Measurements from ENCODE around the gene PBX3.

PBX3 gene

DNA sequence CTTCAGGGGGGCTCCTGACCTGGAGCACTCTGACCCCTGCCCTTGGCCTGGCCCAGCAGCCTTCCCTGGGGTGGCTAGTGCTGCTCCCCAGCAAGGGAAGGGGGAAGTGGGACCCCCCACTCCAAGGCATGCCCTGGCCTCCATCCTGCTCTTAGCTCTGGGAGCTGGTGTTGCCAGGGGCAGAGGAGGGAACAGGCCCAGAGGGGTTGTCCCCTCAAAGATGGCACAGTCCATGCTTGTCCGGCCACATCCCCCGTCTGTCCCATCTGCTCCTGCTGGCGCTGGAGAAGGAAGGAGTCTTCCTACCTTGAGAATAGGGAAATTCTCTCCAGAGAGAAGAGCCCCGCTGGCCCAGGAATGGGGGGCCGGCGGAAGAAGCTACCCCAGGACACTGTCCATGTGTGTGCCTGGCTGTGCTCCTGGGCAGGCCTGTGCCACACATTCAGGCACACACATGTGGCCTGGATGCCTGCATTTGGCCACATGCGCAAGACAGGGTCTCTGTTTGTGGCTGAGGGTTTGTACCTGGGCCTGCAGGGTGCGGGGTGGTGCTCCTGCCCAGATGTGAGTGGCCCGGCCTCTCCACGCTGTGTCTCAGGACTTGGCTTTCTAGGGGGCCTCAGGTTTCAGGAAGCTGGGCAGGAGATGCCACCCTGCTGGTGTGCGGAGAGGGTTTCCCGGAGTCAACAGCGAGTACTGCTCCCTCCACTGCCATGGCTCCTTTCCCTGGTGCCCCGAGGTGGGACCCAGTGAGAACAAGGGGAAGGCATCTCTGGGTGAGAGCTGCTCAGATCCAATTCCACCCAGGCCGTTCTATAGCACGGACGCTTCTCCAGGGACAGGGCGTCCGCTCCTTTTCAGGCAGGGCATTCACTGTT, 247.1 kb downstream of the PBX3 start:
- H3K9me3 ChIP-seq (ENCODE audit: control insufficient read depth, low read length) = no peaks in the 10 kb centered on the region
- H3K36me3 ChIP-seq (ENCODE audit: control insufficient read depth, insufficient read depth, low read length) = no peaks in the 10 kb centered on the region
- no peak overlapping the region for H3K27ac ChIP-seq (ENCODE audit: low read depth, low read length, severe bottlenecking)
- no peaks in the 10 kb centered on the region for H3K4me1 ChIP-seq (ENCODE audit: control insufficient read depth, insufficient read depth, low read length, poor library complexity, severe bottlenecking)
- WGBS, 2 experiments (ENCODE audit: insufficient coverage in 2 of 2) = 96 to 97% methylated on average over 16 to 19 of the region's 19 CpGs
- H3K4me3 ChIP-seq (ENCODE audit: extremely low read depth, insufficient read depth, low read length, poor library complexity, severe bottlenecking) = no peak overlapping the region

DNA sequence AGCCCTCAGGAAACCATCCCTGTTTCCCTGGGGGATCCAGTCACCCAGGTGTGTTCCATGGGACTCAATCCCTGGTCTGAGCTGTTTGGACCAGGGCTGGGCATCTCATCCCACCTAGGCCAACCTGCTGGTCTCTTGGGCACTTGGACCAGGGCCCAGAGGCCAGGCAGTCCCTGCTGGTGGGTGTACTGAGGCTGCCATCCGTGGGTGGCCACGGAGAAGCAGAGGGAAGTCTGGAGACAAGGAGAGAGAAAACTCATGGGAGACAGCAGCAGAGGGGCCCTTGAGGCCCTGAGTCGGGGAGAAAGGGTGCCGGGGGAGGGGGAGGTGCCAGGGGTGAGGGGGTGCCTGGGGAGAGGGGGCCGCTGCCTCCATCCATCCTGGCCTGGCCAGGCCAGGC, 247.8 kb downstream of the PBX3 start:
- Histone ChIP-seq H3K27ac (ENCODE audit: low read depth, low read length, severe bottlenecking) (no peak overlapping the region), H3K4me3 (ENCODE audit: extremely low read depth, insufficient read depth, low read length, poor library complexity, severe bottlenecking) (no peak overlapping the region), H3K9me3 (ENCODE audit: control insufficient read depth, low read length) (no peaks in the 10 kb centered on the region), H3K36me3 (ENCODE audit: control insufficient read depth, insufficient read depth, low read length) (no peaks in the 10 kb centered on the region), H3K4me1 (ENCODE audit: control insufficient read depth, insufficient read depth, low read length, poor library complexity, severe bottlenecking) (no peaks in the 10 kb centered on the region)
- WGBS, 2 experiments (ENCODE audit: insufficient coverage in 2 of 2) = 100% methylated on average over 3 of the region's 5 CpGs

DNA sequence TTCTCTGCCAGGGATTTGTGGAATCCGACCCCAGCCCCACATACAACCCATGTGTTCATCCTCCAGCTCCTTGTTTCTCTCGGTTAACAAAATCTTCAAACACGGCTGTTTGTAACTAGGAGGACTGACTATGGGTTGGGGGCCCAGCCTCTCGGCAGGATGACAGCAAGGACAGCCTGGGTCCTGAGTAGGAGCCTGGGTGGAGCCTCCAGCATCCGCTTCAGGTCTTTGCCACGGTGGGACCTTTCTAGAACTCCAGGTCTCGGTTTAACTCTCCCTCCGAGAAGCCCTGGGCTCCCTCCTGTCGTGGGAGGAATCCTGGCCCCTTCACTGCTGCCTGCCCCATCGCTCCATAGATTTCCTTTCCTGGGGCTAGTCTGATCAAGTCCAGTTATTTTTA, 248.5 kb downstream of the PBX3 start:
- no peaks in the 10 kb centered on the region for H3K4me1 ChIP-seq (ENCODE audit: control insufficient read depth, insufficient read depth, low read length, poor library complexity, severe bottlenecking)
- H3K9me3 ChIP-seq (ENCODE audit: control insufficient read depth, low read length) = no peaks in the 10 kb centered on the region
- no peak overlapping the region for H3K27ac ChIP-seq (ENCODE audit: low read depth, low read length, severe bottlenecking)
- H3K36me3 ChIP-seq (ENCODE audit: control insufficient read depth, insufficient read depth, low read length) = no peaks in the 10 kb centered on the region
- H3K4me3 ChIP-seq (ENCODE audit: extremely low read depth, insufficient read depth, low read length, poor library complexity, severe bottlenecking) = no peak overlapping the region
- WGBS, 2 experiments (ENCODE audit: insufficient coverage in 2 of 2) = 90 to 93% methylated on average over 9 to 10 of the region's 10 CpGs

DNA sequence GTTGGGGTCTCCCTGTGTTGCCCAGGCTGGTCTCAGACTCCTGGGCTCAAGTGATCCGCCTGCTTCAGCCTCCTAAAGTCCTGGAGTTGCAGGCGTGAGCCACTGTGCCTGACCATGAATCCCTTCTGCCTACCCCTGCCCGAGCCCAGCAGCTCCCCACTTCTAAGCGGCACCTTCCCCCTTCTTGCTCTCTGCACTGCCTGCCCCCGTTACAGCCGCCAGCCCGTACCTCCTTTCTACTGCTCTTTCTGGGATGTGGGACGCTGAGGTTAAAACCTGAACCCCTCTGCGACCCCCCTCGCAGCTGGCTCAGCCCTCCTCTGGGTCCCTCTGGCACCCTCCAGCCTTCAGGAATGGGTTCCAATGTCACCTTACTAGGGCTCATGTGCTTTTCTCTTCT, 249.6 kb downstream of the PBX3 start:
- H3K9me3 ChIP-seq (ENCODE audit: control insufficient read depth, low read length) = no peaks in the 10 kb centered on the region
- no peaks in the 10 kb centered on the region for H3K4me1 ChIP-seq (ENCODE audit: control insufficient read depth, insufficient read depth, low read length, poor library complexity, severe bottlenecking)
- H3K4me3 ChIP-seq (ENCODE audit: extremely low read depth, insufficient read depth, low read length, poor library complexity, severe bottlenecking) = no peak overlapping the region
- WGBS, 2 experiments (ENCODE audit: insufficient coverage in 2 of 2) = 88 to 93% methylated on average over 8 to 10 of the region's 10 CpGs
- H3K36me3 ChIP-seq (ENCODE audit: control insufficient read depth, insufficient read depth, low read length) = no peaks in the 10 kb centered on the region
- H3K27ac ChIP-seq (ENCODE audit: low read depth, low read length, severe bottlenecking) = no peak overlapping the region

DNA sequence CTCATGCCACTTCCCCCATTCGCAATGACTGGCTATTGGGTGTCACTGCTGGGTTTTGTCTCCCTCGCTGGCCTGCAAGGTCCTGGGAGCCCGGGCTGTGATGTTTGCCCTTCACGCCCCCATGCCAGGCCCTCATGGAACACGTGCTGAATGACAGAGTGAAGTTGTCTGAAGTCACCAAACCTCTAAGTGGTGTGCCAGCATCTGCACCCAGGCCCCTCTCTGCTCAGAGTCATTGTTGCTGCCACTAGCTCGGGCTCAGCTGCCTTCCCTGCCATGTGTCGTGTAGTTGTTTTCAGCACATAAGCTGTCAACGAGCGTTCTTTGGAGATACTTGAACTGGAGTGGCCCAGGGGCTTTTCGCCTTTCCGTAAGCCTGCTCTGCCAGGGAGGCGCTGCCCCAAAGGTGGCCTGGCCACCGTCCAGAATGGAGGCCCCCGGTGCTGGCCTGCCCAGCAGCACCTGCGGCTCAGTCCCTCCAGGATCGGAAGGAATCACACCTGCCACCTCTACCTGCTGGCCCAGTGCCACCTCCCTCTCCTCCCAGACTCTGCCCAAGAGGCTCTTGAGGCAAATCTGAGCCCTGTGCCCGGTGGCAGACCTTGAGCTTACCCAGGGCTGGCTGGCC, 250.1 kb downstream of the PBX3 start:
- no peaks in the 10 kb centered on the region for H3K9me3 ChIP-seq (ENCODE audit: control insufficient read depth, low read length)
- H3K4me3 ChIP-seq (ENCODE audit: extremely low read depth, insufficient read depth, low read length, poor library complexity, severe bottlenecking) = no peak overlapping the region
- H3K4me1 ChIP-seq (ENCODE audit: control insufficient read depth, insufficient read depth, low read length, poor library complexity, severe bottlenecking) = no peaks in the 10 kb centered on the region
- no peaks in the 10 kb centered on the region for H3K36me3 ChIP-seq (ENCODE audit: control insufficient read depth, insufficient read depth, low read length)
- WGBS, 2 experiments (ENCODE audit: insufficient coverage in 2 of 2) = 92 to 93% methylated on average over 17 of the region's 17 CpGs
- no peak overlapping the region for H3K27ac ChIP-seq (ENCODE audit: low read depth, low read length, severe bottlenecking)

DNA sequence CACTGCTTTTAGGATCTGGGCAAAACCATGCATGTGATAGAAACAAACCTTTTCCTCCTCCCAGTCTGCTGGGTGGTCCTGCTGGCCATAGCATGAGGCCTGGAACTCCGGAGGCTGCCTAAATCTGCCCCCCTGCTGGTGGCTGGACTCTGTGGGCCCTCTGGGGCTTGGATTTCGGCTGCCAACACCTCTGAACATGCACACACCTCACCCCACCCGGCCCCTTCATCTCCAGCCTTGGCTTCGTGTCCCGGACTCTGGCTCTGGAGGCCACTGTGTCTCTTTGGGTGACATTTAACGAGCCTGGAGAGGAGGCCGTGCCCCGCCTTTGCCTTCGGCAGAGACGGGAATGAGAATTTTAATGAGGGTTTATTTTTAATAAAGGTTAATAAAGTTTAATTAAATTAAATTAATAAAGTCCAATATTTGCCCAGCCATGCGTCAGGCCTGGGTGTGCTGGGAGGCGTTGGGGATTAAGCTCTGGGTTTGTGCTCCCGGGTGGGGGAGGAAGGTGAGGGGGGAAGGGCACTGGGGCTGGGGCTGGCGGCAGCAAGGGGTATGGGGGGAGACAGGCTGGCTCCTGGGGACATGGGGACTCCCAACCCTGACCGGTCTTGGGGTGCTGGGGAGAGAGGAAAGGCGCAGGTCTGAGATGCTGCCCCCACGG, 251.8 kb downstream of the PBX3 start:
- Histone ChIP-seq H3K27ac (ENCODE audit: low read depth, low read length, severe bottlenecking) (no peak overlapping the region), H3K4me3 (ENCODE audit: extremely low read depth, insufficient read depth, low read length, poor library complexity, severe bottlenecking) (no peak overlapping the region), H3K4me1 (ENCODE audit: control insufficient read depth, insufficient read depth, low read length, poor library complexity, severe bottlenecking) (no peaks in the 10 kb centered on the region), H3K36me3 (ENCODE audit: control insufficient read depth, insufficient read depth, low read length) (no peaks in the 10 kb centered on the region), H3K9me3 (ENCODE audit: control insufficient read depth, low read length) (no peaks in the 10 kb centered on the region)
- WGBS, 2 experiments (ENCODE audit: insufficient coverage in 2 of 2) = 69 to 86% methylated on average over 7 to 9 of the region's 17 CpGs

DNA sequence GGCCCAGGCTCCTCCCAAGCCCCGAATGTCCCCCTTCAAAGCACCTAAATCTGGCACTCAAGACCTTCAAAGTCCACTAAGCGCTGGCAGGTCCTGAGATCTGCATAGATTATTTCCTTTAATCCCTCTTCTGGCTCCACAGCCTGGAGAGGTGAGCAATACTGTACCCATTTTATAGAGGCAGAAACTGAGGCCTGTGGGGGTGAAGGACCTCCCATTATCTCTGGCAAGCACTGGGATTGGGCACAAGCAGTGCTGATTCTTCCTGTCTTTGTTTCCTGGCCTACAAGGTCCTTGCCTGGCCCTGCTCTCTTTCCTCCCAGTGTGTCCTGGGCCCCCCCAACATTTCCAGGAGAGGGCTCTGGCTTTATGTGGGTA, 252.3 kb downstream of the PBX3 start:
- 92% methylated on average over 2 of the region's 2 CpGs; no CpG with 5 or more reads in 1 of the 2 experiments for WGBS, 2 experiments (ENCODE audit: insufficient coverage in 2 of 2)
- Histone ChIP-seq H3K27ac (ENCODE audit: low read depth, low read length, severe bottlenecking) (no peak overlapping the region), H3K9me3 (ENCODE audit: control insufficient read depth, low read length) (no peaks in the 10 kb centered on the region), H3K4me1 (ENCODE audit: control insufficient read depth, insufficient read depth, low read length, poor library complexity, severe bottlenecking) (no peaks in the 10 kb centered on the region), H3K4me3 (ENCODE audit: extremely low read depth, insufficient read depth, low read length, poor library complexity, severe bottlenecking) (no peak overlapping the region), H3K36me3 (ENCODE audit: control insufficient read depth, insufficient read depth, low read length) (no peaks in the 10 kb centered on the region)

DNA sequence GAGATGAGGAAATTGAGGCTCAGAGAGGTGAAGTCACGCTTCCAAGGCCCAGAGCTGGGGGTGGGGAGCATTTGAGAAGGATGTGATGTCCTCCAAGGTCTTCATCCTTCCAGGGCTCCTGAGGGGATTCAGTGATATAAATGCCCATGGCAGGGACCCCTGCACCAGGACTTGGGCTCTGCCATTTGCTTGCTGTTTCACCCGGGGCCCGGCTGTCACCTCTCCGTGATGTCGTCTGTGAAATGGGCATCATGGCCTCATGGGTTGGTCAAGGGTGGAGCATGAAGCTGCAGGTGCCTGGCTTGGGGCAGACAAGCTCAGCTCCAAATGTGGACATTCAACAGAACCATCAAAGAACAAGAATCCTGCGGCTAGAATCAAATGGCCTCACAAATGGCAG, 253.1 kb downstream of the PBX3 start:
- Histone ChIP-seq H3K36me3 (ENCODE audit: control insufficient read depth, insufficient read depth, low read length) (no peaks in the 10 kb centered on the region), H3K4me3 (ENCODE audit: extremely low read depth, insufficient read depth, low read length, poor library complexity, severe bottlenecking) (no peak overlapping the region), H3K4me1 (ENCODE audit: control insufficient read depth, insufficient read depth, low read length, poor library complexity, severe bottlenecking) (no peaks in the 10 kb centered on the region), H3K27ac (ENCODE audit: low read depth, low read length, severe bottlenecking) (no peak overlapping the region), H3K9me3 (ENCODE audit: control insufficient read depth, low read length) (no peaks in the 10 kb centered on the region)
- 94 to 96% methylated on average over 5 to 6 of the region's 6 CpGs for WGBS, 2 experiments (ENCODE audit: insufficient coverage in 2 of 2)

DNA sequence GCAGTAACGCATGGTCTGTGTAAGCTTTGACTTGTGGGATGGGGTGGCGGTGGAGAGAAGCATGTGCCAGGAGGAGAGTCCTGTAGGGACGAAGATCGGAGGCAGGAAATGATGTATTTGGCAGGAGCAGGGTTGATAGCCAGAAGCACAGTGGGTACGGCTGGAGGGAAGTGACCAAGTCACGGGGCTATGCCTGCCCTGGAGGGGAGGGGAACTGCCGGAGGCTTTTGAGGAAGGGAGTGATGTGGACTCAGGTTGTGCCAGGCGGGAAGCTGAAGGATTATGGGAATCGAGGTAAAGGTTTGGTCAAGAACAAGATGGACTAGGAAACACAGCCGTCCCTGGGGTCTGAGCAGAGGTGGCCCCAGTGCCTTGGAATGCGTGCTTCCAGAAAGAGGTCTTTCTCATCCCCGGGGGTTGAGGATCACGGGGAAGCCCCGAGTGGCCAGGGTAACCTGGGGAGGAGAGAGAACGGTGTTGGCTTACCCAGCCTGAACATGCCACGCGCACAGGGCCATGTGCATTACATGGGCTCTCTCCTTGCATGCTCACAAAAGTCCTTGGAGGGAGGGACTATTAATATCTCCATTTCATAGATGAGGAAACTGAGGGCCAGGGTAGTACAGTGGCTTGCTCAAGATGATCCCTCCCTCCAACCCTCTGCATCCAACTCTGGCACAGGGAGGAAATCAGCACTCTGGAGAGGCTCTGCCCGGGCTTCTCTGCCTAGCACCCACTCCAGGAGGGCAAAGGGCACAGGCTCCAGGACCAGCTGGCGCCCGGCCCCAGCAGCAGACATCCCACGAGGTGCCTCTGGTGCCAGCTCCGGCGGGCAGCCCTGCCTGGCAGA, 253.8 kb downstream of the PBX3 start:
- Histone ChIP-seq H3K36me3 (ENCODE audit: control insufficient read depth, insufficient read depth, low read length) (no peaks in the 10 kb centered on the region), H3K27ac (ENCODE audit: low read depth, low read length, severe bottlenecking) (no peak overlapping the region), H3K4me1 (ENCODE audit: control insufficient read depth, insufficient read depth, low read length, poor library complexity, severe bottlenecking) (no peaks in the 10 kb centered on the region), H3K4me3 (ENCODE audit: extremely low read depth, insufficient read depth, low read length, poor library complexity, severe bottlenecking) (no peak overlapping the region), H3K9me3 (ENCODE audit: control insufficient read depth, low read length) (no peaks in the 10 kb centered on the region)
- 88 to 93% methylated on average over 18 to 23 of the region's 23 CpGs for WGBS, 2 experiments (ENCODE audit: insufficient coverage in 2 of 2)

DNA sequence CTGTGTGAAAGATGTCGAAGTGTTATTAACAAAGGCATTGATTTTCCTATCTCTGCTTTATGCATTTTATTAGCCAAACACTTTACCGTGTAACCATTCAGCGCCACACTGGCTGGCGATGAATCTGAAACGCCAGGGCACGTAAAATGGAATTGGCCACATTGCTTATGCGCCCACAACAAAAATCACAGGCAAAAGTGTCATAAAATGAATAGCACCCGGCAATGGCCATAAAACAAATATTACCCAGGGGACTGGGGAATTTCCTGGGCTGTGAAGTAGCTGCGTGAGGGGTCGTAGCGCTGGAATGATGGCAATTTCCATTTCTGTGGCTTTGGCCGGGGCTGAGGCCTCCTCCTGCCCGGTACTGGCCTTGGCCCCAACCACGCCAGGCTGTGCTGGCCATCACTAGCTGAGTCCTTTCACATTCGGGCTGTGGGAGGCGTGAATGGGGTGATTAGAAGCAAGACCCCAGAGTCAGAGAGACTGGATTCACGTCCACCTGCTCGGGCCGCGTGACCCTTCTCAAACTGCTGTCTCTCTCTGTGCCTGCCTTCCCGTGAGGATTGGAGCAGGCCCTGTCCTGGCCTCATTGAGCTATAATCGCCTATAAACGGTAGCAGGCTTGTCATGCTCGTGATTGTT, 254.5 kb downstream of the PBX3 start:
- H3K9me3 ChIP-seq (ENCODE audit: control insufficient read depth, low read length) = no peaks in the 10 kb centered on the region
- H3K4me3 ChIP-seq (ENCODE audit: extremely low read depth, insufficient read depth, low read length, poor library complexity, severe bottlenecking) = no peak overlapping the region
- H3K36me3 ChIP-seq (ENCODE audit: control insufficient read depth, insufficient read depth, low read length) = no peaks in the 10 kb centered on the region
- 85 to 90% methylated on average over 18 to 24 of the region's 24 CpGs for WGBS, 2 experiments (ENCODE audit: insufficient coverage in 2 of 2)
- H3K27ac ChIP-seq (ENCODE audit: low read depth, low read length, severe bottlenecking) = no peak overlapping the region
- no peaks in the 10 kb centered on the region for H3K4me1 ChIP-seq (ENCODE audit: control insufficient read depth, insufficient read depth, low read length, poor library complexity, severe bottlenecking)

All from mesodermal cell (in vitro differentiated cells).